Measurements from ENCODE around the gene MRPS25.

The MRPS25 gene

GRCh38 chr3:15017191-15017590, 47.9 kb downstream of the MRPS25 start:
- Histone ChIP-seq H2AFZ (ENCODE audit: low read length) (no peak overlapping the region), H3K27me3 (ENCODE audit: insufficient read depth, low read length, poor library complexity, severe bottlenecking) (no peaks in the 10 kb centered on the region), H3K9me3 (ENCODE audit: insufficient read depth, low read depth, low read length) (no peaks in the 10 kb centered on the region), H4K20me1 (ENCODE audit: insufficient read depth, low read length, poor library complexity, severe bottlenecking) (no peaks in the 10 kb centered on the region), H3K4me1 (ENCODE audit: insufficient read depth, low read length, poor library complexity, severe bottlenecking) (no peaks in the 10 kb centered on the region), H3K4me2 (ENCODE audit: low read depth, low read length, poor library complexity, severe bottlenecking) (no peak overlapping the region), H3K36me3 (ENCODE audit: insufficient read depth, low read length) (peaks cover 95% of the 10 kb centered on the region), H3K4me3 (ENCODE audit: low read length, poor library complexity, severe bottlenecking) (no peak overlapping the region), H3F3A (ENCODE audit: low read depth) (no peaks in the 10 kb centered on the region), H3K9ac (ENCODE audit: low read depth, low read length, poor library complexity, severe bottlenecking) (no peak overlapping the region), H3K79me2 (ENCODE audit: insufficient read depth, low read length) (no peaks in the 10 kb centered on the region), H3K9me2 (replicated peaks; ENCODE audit: low read depth, low read length) (no peaks in the 10 kb centered on the region)
- TF ChIP-seq EZH2phosphoT487 (IDR thresholded peaks at IDR 0.05; ENCODE audit: borderline replicate concordance) = no peak
- no peak for TF ChIP-seq CTCF (conservative IDR thresholded peaks at IDR 0.05; ENCODE audit: low read length)

GRCh38 chr3:15015456-15015855, 49.7 kb downstream of the MRPS25 start:
- Histone ChIP-seq H3K4me3 (ENCODE audit: low read length, poor library complexity, severe bottlenecking) (no peak overlapping the region), H3K9me2 (replicated peaks; ENCODE audit: low read depth, low read length) (no peaks in the 10 kb centered on the region), H3K9me3 (ENCODE audit: insufficient read depth, low read depth, low read length) (no peaks in the 10 kb centered on the region), H3F3A (ENCODE audit: low read depth) (no peaks in the 10 kb centered on the region), H3K36me3 (ENCODE audit: insufficient read depth, low read length) (peaks cover 91% of the 10 kb centered on the region), H3K4me1 (ENCODE audit: insufficient read depth, low read length, poor library complexity, severe bottlenecking) (no peaks in the 10 kb centered on the region), H3K4me2 (ENCODE audit: low read depth, low read length, poor library complexity, severe bottlenecking) (no peak overlapping the region), H3K9ac (ENCODE audit: low read depth, low read length, poor library complexity, severe bottlenecking) (no peak overlapping the region), H3K27me3 (ENCODE audit: insufficient read depth, low read length, poor library complexity, severe bottlenecking) (no peaks in the 10 kb centered on the region), H2AFZ (ENCODE audit: low read length) (no peak overlapping the region), H3K79me2 (ENCODE audit: insufficient read depth, low read length) (peaks cover 7% of the 10 kb centered on the region; the same call in 1 of the 2 replicates), H4K20me1 (ENCODE audit: insufficient read depth, low read length, poor library complexity, severe bottlenecking) (no peaks in the 10 kb centered on the region)
- TF ChIP-seq EZH2phosphoT487 (IDR thresholded peaks at IDR 0.05; ENCODE audit: borderline replicate concordance) = no peak
- TF ChIP-seq CTCF (conservative IDR thresholded peaks at IDR 0.05; ENCODE audit: low read length) = no peak

- H3K79me2 ChIP-seq (ENCODE audit: insufficient read depth, low read length) = peaks cover 7% of the 10 kb centered on the region; the same call in 1 of the 2 replicates
- peaks cover 91% of the 10 kb centered on the region for H3K36me3 ChIP-seq (ENCODE audit: insufficient read depth, low read length)
- TF ChIP-seq EZH2phosphoT487 (IDR thresholded peaks at IDR 0.05; ENCODE audit: borderline replicate concordance) (no peak), CTCF (conservative IDR thresholded peaks at IDR 0.05; ENCODE audit: low read length) (no peak)
- H3K9ac ChIP-seq (ENCODE audit: low read depth, low read length, poor library complexity, severe bottlenecking) = no peak overlapping the region
- H3F3A ChIP-seq (ENCODE audit: low read depth) = no peaks in the 10 kb centered on the region
- H3K27me3 ChIP-seq (ENCODE audit: insufficient read depth, low read length, poor library complexity, severe bottlenecking) = no peaks in the 10 kb centered on the region
- H3K4me1 ChIP-seq (ENCODE audit: insufficient read depth, low read length, poor library complexity, severe bottlenecking) = no peaks in the 10 kb centered on the region
- H3K4me3 ChIP-seq (ENCODE audit: low read length, poor library complexity, severe bottlenecking) = no peak overlapping the region
- no peaks in the 10 kb centered on the region for H3K9me3 ChIP-seq (ENCODE audit: insufficient read depth, low read depth, low read length)
- H3K4me2 ChIP-seq (ENCODE audit: low read depth, low read length, poor library complexity, severe bottlenecking) = no peak overlapping the region
- H3K9me2 ChIP-seq (replicated peaks; ENCODE audit: low read depth, low read length) = no peaks in the 10 kb centered on the region
- no peak overlapping the region for H2AFZ ChIP-seq (ENCODE audit: low read length)
- H4K20me1 ChIP-seq (ENCODE audit: insufficient read depth, low read length, poor library complexity, severe bottlenecking) = no peaks in the 10 kb centered on the region
Observed at GRCh38 chr3:15014606-15015328, 50.3 kb downstream of the MRPS25 start.

Data from Loucy (cell line).